Stimulated activated naive CD4-positive, alpha-beta T cell treated with Interleukin-2 at 50 U/mL for 16 hours (primary cell): Measurements from ENCODE around the gene ATXN3L.
"Not testable (repeated sequence)": the region's sequence is repeated elsewhere in the genome, so short reads cannot be mapped to it uniquely, and the experiment has no call there.

ENCODE experiments used
- DNase-seq: peaks from one replicate; lab custom pipeline; 2025; lab: John Stamatoyannopoulos, UW

Gene ATXN3L

DNA sequence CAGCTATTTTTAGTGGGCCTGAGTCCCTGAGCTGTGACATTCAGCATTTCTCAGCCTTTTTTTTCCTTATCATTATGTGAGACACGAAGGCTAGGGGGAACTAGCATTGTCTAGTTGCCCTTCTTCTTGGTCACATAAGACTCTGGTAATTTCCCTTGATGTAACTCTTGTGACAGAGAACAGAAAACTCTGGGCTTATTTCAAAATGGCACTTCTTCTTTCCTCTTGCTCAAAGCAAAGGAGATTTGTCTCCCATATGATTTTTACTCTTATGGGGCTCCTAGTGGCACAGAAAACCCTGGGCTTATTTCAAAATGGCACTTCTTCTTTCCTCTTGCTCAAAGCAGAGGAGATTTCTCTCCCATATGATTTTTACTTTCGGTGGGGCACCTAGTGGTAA lies 14.7 kb downstream of the ATXN3L start:
- DNase-seq: no peak

DNA sequence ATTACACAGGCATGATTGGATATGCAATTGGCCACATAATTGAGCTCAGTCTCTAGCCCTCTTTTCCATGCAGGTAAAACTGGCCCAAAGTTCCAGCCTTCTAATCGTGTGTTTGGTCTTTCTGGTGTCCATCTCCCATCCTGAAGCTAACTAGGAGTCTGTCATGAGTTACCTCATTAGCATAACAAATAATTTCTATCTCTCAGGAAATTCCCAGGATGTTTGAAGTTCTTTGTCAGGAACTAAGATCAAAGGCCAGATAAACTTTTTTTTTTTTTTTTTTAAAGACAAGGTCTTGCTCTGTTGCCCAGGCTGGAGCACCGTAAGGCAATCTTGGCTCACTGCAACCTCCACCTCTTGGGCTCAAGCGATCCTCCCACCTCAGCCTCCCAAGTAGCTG lies 15.8 kb downstream of the ATXN3L start:
- no peak for DNase-seq

DNA sequence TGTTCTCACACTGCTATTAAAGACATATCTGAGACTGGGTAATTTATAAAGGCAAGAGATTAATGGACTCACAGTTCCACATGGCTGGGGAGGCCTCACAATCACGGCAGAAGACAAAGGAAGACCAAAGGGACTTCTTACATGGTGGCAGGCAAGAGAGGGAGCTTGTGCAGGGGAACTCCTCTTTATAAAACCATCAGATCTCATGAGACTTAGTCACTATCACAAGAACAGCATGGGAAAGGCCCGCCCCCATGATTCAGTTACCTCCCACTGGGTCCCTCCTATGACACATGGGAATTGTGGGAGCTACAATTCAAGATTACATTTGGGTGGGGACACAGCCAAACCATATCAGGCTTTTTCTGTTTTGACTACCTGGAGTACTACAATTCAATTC lies 16.6 kb downstream of the ATXN3L start:
- DNase-seq: not testable (repeated sequence)

DNA sequence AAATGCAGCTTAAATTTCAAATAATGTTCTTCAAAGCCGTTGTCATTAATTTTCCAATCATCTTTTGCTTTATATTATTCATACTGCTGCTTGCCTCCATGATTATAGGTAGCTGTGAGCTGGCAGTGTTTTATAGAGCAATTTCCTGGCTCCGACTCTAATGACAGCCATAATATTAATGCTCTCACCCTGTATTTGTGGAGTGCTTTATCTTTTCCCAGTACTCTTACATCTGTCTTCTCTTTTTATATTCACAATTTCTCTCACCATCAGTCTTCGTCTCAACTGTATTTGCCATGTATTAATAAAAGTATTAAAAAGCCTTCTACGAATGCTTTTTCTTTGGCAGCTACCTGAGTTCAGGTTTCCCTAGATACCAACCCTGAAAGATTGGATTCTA lies 21.0 kb downstream of the ATXN3L start:
- no peak for DNase-seq

- no peak for DNase-seq
Observed at GRCh38 chrX:13295841-13296240, 24.0 kb downstream of the ATXN3L start.

DNA sequence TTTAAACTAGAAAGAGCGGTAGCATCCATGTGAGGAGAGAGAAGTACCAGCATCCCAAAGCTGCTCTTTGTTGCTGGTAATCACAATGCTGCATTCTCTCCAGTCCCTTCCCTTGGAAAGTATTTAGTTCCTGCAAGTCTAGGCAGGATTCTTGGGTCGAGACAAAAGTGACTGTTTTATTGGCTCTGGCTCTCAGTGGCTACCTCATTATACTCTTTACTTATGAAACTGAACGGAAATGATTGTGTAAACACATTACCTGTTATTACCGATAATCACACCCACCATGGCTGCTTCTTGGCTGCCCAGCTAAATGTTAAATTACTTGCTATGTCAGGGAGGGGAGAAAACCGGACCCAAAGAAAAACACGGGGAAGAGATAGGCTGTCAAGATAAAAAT lies 26.2 kb downstream of the ATXN3L start:
- no peak for DNase-seq

- no peak for DNase-seq
Observed at GRCh38 chrX:13290891-13291614, 28.8 kb downstream of the ATXN3L start.

GRCh38 chrX:13288671-13289070 lies 31.2 kb downstream of the ATXN3L start:
- no peak for DNase-seq

DNA sequence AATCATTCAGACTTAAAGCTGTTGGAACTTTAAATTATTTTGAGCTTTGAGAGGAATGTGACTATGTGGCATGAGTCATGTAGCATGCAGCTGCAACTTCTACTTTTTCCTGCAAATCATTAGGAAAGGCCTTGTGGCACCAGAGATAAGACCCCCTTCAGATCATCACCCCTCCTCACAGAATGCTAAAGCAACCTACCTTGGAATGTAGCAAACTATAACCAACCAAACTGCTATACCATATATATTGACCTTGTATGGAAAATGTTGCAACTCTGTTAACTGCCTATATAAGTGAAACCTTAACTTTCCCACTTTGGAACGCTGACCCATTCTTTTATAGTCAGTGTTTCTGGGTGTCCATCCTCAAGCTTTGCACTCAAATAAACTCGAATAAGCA lies 32.0 kb downstream of the ATXN3L start:
- DNase-seq: no peak

DNA sequence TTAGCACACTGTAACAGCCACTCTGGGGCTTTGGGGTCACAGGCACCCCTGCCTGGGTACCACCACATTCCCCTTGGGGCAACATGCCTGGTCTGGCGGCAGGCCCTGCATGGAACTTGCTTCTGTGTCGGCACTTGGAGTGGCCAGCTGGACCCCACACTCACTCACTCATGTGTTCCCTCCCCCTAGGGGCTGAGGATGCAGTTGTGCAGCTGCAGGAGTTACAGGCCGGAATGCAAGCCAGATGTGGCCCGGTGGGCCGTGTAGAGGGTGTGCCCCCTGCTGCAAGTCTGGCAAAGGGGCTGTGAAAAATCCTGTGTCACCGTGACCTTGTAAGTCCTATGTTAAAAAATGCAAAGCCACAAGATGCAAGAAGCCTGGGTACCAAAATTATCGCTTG lies 34.2 kb downstream of the ATXN3L start:
- DNase-seq: no peak

DNA sequence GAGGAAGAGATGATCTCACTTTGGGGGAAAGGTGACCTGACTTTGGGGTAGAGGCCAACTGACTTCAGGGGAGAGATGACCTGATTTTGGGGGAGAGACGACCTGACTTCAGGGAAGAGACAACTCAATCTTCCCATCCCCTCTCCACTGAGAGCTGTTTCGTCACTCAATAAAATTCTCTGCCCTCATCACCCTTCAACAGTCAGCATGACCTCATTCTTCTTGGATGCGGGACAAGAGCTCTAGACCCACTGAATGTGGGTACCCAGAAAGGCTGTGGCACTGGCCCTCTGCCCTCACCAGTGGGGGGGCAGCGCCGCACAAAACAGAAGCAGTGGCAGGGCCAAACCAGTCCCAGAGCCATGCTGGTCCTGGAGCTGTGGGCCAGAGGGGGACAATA lies 34.6 kb downstream of the ATXN3L start:
- DNase-seq: no peak

DNA sequence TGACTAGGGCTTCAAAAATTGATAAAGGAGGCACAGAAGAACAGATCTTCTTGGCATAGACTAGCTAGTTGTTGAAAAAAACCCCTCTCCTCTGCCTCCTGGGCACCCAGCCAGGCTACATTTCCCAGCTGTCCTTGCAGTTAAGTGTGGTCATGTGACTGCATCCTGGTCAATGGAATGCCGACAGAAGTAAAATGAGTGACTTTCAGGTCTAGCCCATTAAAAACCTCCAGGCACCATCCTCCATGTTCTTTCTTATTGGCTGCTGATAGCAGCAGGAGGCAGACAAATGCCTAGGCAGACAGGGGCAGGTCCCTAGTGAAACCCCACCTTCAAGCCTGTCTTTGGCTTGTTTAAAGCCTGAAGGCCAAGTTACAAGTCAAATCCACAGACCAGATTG lies 35.3 kb downstream of the ATXN3L start:
- DNase-seq: no peak

- DNase-seq: no peak
Observed at GRCh38 chrX:13283950-13284546, 35.8 kb downstream of the ATXN3L start.

DNA sequence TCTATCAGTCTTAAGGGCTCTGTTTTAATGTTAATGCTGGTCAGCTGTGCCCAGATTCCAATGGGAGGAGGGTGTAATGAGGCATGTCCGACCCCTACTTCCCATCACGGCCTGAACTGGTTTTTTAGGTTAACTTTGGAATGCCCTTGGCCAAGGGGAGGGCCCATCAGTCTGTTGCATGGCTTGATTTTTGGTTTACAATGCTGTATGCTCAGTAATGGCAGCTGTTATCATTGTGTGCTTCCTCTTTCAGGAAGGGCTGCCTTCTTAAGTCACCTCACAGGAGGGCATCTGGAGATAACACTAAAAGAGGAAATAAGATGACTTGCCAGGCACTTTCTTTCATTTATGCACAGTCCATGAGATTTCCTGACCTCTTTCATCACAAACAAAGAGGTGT lies 36.3 kb downstream of the ATXN3L start:
- DNase-seq: no peak

DNA sequence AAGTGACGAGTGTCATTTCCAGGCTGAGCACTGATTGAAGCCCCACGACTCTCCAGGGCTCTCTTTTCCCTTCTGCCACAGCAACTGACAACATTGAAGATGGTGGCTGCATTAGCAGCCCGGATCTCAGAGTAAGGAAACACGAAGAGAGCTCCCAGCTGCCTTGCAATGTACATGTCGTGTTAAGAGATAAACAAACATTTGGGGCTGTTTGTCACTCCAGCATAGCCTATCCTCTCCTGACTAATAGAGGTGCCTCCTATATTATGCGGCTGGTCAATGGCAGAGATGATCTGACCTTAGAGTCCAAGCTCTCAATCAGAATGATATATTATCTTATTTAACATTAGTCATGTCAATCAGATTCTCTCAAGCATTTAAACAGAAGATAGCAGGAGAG lies 38.6 kb downstream of the ATXN3L start:
- no peak for DNase-seq

DNA sequence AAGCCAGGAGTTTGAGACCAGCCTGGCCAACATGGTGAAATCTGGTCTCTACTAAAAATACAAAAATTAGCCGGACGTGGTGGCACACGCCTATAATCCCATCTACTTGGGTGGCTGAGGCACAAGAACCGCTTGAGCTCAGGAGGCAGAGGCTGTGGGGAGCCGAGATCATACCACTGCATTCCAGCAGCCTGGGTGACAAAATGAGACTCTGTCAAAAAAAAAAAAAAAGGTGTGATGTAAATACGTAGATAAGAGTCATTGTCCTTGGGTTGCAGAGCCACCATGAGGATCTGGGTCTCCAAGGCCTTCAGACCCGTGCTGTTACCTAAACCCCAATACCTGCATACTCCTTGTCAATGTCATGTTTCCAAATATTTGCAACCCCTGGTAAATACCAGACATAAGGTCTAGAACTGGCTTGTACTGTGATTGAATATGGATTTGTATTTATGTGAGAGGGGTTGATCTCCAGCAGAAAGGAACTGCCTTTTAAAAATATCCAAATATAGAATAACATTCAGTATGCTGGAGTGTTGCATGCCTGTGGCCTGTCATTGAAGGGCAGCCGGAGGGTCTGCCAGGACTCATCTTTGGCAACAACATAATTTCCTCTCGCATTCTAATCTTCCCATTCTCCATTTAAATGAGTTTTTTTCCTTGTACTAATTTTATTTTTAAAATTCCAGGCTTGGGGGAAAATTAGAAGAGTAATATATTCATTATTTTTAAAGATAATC lies 40.4 kb downstream of the ATXN3L start:
- DNase-seq: no peak

DNA sequence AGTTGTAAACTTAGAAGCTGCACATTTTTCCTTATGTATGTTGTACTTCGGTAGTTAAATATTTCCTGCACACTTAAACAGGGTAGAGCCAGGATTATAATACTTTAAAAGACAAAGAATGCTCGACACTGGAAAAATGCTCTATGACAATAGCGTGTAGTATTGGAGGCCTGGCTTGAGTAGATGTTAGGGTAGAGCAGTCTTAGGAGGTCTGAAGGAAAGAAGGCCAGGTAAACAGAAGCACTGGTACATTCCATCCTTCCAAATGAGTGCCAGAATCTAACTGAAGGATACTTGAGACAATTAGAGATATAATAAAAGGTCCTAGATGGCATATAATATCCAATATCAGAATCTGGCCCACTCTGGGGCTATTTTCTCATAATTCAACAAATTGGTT lies 42.3 kb downstream of the ATXN3L start:
- DNase-seq: no peak

GRCh38 chrX:13276991-13277390 lies 42.9 kb downstream of the ATXN3L start:
- no peak for DNase-seq

- DNase-seq: no peak
Observed at GRCh38 chrX:13275031-13275430, 44.8 kb downstream of the ATXN3L start.

GRCh38 chrX:13272426-13272825 lies 47.4 kb downstream of the ATXN3L start:
- no peak for DNase-seq

DNA sequence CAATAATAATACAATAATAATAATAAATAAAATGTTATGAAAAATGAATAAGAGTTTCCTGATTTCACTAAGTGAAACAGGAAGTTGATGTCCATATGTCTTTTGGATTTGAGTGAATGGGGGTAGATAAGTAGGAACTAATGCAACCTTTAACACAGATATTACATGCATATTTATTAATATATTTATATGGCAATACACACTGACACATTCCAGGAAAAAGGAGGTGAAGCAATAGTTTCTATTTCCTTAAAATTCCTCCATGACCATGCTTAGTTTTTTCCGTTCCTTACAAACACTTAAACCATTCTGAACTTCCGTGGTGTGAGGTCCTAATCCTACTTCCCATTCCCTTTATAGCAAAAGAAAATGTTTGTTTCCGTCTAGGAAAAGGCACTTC lies 48.3 kb downstream of the ATXN3L start:
- no peak for DNase-seq

DNA sequence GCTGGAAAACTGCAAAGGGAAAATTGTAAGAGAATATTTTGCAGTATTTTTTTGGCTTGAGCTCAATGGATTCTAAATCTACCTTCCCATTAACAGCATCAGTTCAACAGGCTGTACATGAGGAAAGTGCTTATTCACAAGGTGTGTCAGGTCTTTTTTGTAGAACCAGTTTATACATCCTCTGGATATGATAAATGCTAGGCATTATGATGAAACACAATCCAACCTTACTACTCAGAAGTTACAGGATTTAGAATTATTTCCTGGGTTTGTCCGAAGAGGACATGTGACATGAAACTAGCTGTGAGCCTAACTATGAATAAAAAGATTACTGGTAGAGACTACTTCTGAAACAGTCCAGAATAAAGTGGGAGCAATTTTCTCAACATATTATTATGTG lies 49.5 kb downstream of the ATXN3L start:
- DNase-seq: no peak

GRCh38 chrX:13268874-13269273 lies 51.0 kb downstream of the ATXN3L start:
- DNase-seq: no peak
